Left hindlimb (tissue), 1 donor: ENCODE data around the gene SUCNR1.
"Not testable (repeated sequence)": the region's sequence is repeated elsewhere in the genome, so short reads cannot be mapped to it uniquely, and the experiment has no call there.

ENCODE experiments used
- DNase-seq: peaks from one replicate; pipeline ENCODE4 v3.0.0-alpha.2; 2018

Gene SUCNR1

GRCh38 chr3:151873398-151873797, at the start of gene SUCNR1:
Gene SUCNR1 (plus strand): TSS chr3:151873643. CDS start chr3:151879893, 6,250 bp downstream.
- no peak for DNase-seq

- DNase-seq, result no peak
Observed at GRCh38 chr3:151827816-151828215, 45.6 kb upstream of the SUCNR1 start.

GRCh38 chr3:151835751-151836525, 37.5 kb upstream of the SUCNR1 start:
- DNase-seq, result no peak

- no peak for DNase-seq
Observed at GRCh38 chr3:151837057-151837456, 36.4 kb upstream of the SUCNR1 start.

GRCh38 chr3:151838574-151839312, 34.7 kb upstream of the SUCNR1 start:
- DNase-seq, result peak; percentile 38

- no peak for DNase-seq
Observed at GRCh38 chr3:151839313-151839631, 34.2 kb upstream of the SUCNR1 start.

GRCh38 chr3:151841801-151842200, 31.6 kb upstream of the SUCNR1 start:
- DNase-seq, result no peak

- DNase-seq, result no peak
Observed at GRCh38 chr3:151843275-151843674, 30.2 kb upstream of the SUCNR1 start.

- no peak for DNase-seq
Observed at GRCh38 chr3:151845306-151845905, 28.0 kb upstream of the SUCNR1 start.

GRCh38 chr3:151850065-151850464, 23.4 kb upstream of the SUCNR1 start:
- DNase-seq, result not testable (repeated sequence)

GRCh38 chr3:151852074-151852811, 21.2 kb upstream of the SUCNR1 start:
- DNase-seq, result no peak

GRCh38 chr3:151856118-151856517, 17.3 kb upstream of the SUCNR1 start:
- no peak for DNase-seq

GRCh38 chr3:151856641-151857040, 16.8 kb upstream of the SUCNR1 start:
- no peak for DNase-seq

GRCh38 chr3:151859233-151859673, 14.2 kb upstream of the SUCNR1 start:
- DNase-seq, result no peak

- DNase-seq, result no peak
Observed at GRCh38 chr3:151859905-151860304, 13.5 kb upstream of the SUCNR1 start.

- no peak for DNase-seq
Observed at GRCh38 chr3:151863611-151864010, 9.8 kb upstream of the SUCNR1 start.

- no peak for DNase-seq
Observed at GRCh38 chr3:151864423-151865101, 8.9 kb upstream of the SUCNR1 start.

GRCh38 chr3:151866711-151867410, 6.6 kb upstream of the SUCNR1 start:
- no peak for DNase-seq

GRCh38 chr3:151867666-151868065, 5.8 kb upstream of the SUCNR1 start:
- DNase-seq, result no peak

- DNase-seq, result no peak
Observed at GRCh38 chr3:151869181-151869580, 4.3 kb upstream of the SUCNR1 start.

GRCh38 chr3:151871639-151872468, 1.6 kb upstream of the SUCNR1 start:
- DNase-seq, result no peak
